ENCODE data around the gene CFAP157. TPM values are rescaled to one million over a fixed set of nuclear protein-coding genes. Genes with fewer than 3 reads are reported as not detected.

Gene CFAP157
- total RNA-seq, 2 donors from 2014 or later, result 0.20 to 0.44 TPM

GRCh38 chr9:127734247-127734746, 27.5 kb downstream of the CFAP157 start:
- Histone ChIP-seq H3K27ac (ENCODE audit: low read depth, low read length) (no peak overlapping the region), H3K27me3 (ENCODE audit: control insufficient read depth, insufficient read depth, low read length, poor library complexity, severe bottlenecking) (no peaks in the 10 kb centered on the region), H3K36me3 (ENCODE audit: control insufficient read depth, insufficient read depth, low read length) (no peaks in the 10 kb centered on the region), H3K9me3 (ENCODE audit: control insufficient read depth, low read length) (no peaks in the 10 kb centered on the region), H3K4me3 (ENCODE audit: low read length) (peak overlapping the region; percentile 84), H3K4me1 (ENCODE audit: control insufficient read depth, insufficient read depth, low read length) (no peaks in the 10 kb centered on the region), H3K9ac (ENCODE audit: extremely low read depth, low read length, poor library complexity, severe bottlenecking) (no peak overlapping the region)
- H3K27me3 Mint-ChIP-seq (ENCODE audit: insufficient read depth), result peaks cover 3% of the 10 kb centered on the region
- no peaks in the 10 kb centered on the region for H3K4me1 Mint-ChIP-seq
- 69% methylated on average over 22 of the region's 22 CpGs for whole genome bisulfite sequencing, 2 experiments (ENCODE audit: insufficient coverage in 1 of 2, insufficient read length in 1 of 2)
- TF ChIP-seq, protein P1, sequence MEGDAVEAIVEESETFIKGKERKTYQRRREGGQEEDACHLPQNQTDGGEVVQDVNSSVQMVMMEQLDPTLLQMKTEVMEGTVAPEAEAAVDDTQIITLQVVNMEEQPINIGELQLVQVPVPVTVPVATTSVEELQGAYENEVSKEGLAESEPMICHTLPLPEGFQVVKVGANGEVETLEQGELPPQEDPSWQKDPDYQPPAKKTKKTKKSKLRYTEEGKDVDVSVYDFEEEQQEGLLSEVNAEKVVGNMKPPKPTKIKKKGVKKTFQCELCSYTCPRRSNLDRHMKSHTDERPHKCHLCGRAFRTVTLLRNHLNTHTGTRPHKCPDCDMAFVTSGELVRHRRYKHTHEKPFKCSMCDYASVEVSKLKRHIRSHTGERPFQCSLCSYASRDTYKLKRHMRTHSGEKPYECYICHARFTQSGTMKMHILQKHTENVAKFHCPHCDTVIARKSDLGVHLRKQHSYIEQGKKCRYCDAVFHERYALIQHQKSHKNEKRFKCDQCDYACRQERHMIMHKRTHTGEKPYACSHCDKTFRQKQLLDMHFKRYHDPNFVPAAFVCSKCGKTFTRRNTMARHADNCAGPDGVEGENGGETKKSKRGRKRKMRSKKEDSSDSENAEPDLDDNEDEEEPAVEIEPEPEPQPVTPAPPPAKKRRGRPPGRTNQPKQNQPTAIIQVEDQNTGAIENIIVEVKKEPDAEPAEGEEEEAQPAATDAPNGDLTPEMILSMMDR (conservative IDR thresholded peaks at IDR 0.05), result no peak
- no peaks in the 10 kb centered on the region for H3K36me3 Mint-ChIP-seq (ENCODE audit: low read depth)
- peak overlapping the region; percentile 64 for H3K4me3 Mint-ChIP-seq
- H3K9me3 Mint-ChIP-seq, result no peaks in the 10 kb centered on the region
- DNase-seq, result no peak
- H3K27ac Mint-ChIP-seq, result no peak overlapping the region

GRCh38 chr9:127734747-127735529, 28.1 kb downstream of the CFAP157 start, which contains the start of gene TOR2A:
Gene TOR2A (minus strand): TSS chr9:127735294. CDS start chr9:127735270, 24 bp downstream.
- Histone ChIP-seq H3K36me3 (ENCODE audit: control insufficient read depth, insufficient read depth, low read length) (no peaks in the 10 kb centered on the region), H3K4me3 (ENCODE audit: low read length) (peak within 1 kb of the TSS; percentile 84), H3K9ac (ENCODE audit: extremely low read depth, low read length, poor library complexity, severe bottlenecking) (peak within 1 kb of the TSS; percentile 43), H3K9me3 (ENCODE audit: control insufficient read depth, low read length) (no peaks in the 10 kb centered on the region), H3K27me3 (ENCODE audit: control insufficient read depth, insufficient read depth, low read length, poor library complexity, severe bottlenecking) (no peaks in the 10 kb centered on the region), H3K27ac (ENCODE audit: low read depth, low read length) (peak within 1 kb of the TSS; percentile 76), H3K4me1 (ENCODE audit: control insufficient read depth, insufficient read depth, low read length) (no peaks in the 10 kb centered on the region)
- no peaks in the 10 kb centered on the region for H3K36me3 Mint-ChIP-seq (ENCODE audit: low read depth)
- H3K27me3 Mint-ChIP-seq (ENCODE audit: insufficient read depth), result peaks cover 3% of the 10 kb centered on the region
- TF ChIP-seq, protein P1 (conservative IDR thresholded peaks at IDR 0.05), result peak; percentile 93
- no peaks in the 10 kb centered on the region for H3K4me1 Mint-ChIP-seq
- H3K27ac Mint-ChIP-seq, result no peak within 1 kb of the TSS
- peak; percentile 99 for DNase-seq
- 0 to 1% methylated on average over 41 to 76 of the region's 76 CpGs for WGBS, 2 experiments (ENCODE audit: insufficient coverage in 1 of 2, insufficient read length in 1 of 2)
- no peaks in the 10 kb centered on the region for H3K9me3 Mint-ChIP-seq
- peak within 1 kb of the TSS; percentile 64 for H3K4me3 Mint-ChIP-seq

DNA sequence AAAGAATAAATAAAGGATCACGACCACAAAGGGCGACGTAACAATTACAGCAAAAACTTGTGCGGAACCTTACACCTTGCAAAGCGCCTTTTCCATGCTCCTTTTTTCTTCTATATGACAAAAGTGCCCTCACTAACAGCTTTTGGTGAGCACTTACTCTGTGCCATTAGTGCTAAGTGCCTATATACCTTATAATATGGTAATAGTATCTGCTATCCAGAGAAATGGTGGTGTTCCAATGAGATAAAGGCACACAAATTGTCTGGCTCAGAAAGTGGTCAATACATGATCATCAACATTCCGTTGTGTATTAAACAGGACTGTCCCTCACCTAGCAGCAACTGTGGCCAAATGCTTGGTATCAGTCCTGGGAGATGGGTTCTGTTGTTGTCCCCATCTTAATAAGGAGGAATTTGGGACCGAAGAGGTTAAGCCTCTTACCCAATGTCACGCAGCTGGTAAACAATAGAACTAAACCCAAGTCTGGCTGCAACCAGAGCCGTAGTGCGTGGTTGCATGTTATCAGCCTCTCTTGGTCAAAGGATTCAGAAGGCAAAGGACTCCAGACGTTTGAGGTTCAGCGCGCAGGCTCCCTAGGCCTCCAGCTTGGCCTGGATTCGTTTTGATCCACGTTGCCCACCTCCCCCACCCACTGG, 28.9 kb downstream of the CFAP157 start:
- WGBS, 2 experiments (ENCODE audit: insufficient coverage in 1 of 2, insufficient read length in 1 of 2), result 32 to 38% methylated on average over 10 to 15 of the region's 15 CpGs
- no peaks in the 10 kb centered on the region for H3K9me3 Mint-ChIP-seq
- no peak for DNase-seq
- H3K27ac ChIP-seq (ENCODE audit: low read depth, low read length), result peak overlapping the region; percentile 76
- H3K27me3 ChIP-seq (ENCODE audit: control insufficient read depth, insufficient read depth, low read length, poor library complexity, severe bottlenecking), result no peaks in the 10 kb centered on the region
- no peaks in the 10 kb centered on the region for H3K4me1 ChIP-seq (ENCODE audit: control insufficient read depth, insufficient read depth, low read length)
- H3K9ac ChIP-seq (ENCODE audit: extremely low read depth, low read length, poor library complexity, severe bottlenecking), result peak overlapping the region; percentile 43
- H3K36me3 Mint-ChIP-seq (ENCODE audit: low read depth), result no peaks in the 10 kb centered on the region
- no peak overlapping the region for H3K4me3 ChIP-seq (ENCODE audit: low read length)
- peak overlapping the region; percentile 64 for H3K4me3 Mint-ChIP-seq
- no peaks in the 10 kb centered on the region for H3K36me3 ChIP-seq (ENCODE audit: control insufficient read depth, insufficient read depth, low read length)
- TF ChIP-seq, protein P1 (conservative IDR thresholded peaks at IDR 0.05), result no peak
- no peak overlapping the region for H3K27ac Mint-ChIP-seq
- no peaks in the 10 kb centered on the region for H3K4me1 Mint-ChIP-seq
- H3K27me3 Mint-ChIP-seq (ENCODE audit: insufficient read depth), result peaks cover 3% of the 10 kb centered on the region
- no peaks in the 10 kb centered on the region for H3K9me3 ChIP-seq (ENCODE audit: control insufficient read depth, low read length)
